ENCODE data around the gene RHAG. TPM values are rescaled to one million over a fixed set of nuclear protein-coding genes. Genes with fewer than 3 reads are reported as not detected.
"Not testable (repeated sequence)": the region's sequence is repeated elsewhere in the genome, so short reads cannot be mapped to it uniquely, and the experiment has no call there.

RHAG gene
- not detected in 2 replicates for total RNA-seq

- DNase-seq (ENCODE audit: low read depth), result no peak
Observed at GRCh38 chr6:49636713-49637349, at the start of gene RHAG. RHAG (minus strand) TSS chr6:49636839; CDS start chr6:49636812, 27 bp downstream.

- peak; percentile 75 for DNase-seq (ENCODE audit: low read depth)
Observed at GRCh38 chr6:49676671-49677281, 40.1 kb upstream of the RHAG start.

- no peak for DNase-seq (ENCODE audit: low read depth)
Observed at GRCh38 chr6:49675816-49676215, 39.2 kb upstream of the RHAG start.

- peak; percentile 69 for DNase-seq (ENCODE audit: low read depth)
Observed at GRCh38 chr6:49668083-49668511, 31.5 kb upstream of the RHAG start.

GRCh38 chr6:49666930-49667757, 30.5 kb upstream of the RHAG start:
- no peak for DNase-seq (ENCODE audit: low read depth)

GRCh38 chr6:49666480-49666879, 29.8 kb upstream of the RHAG start:
- DNase-seq (ENCODE audit: low read depth), result no peak

GRCh38 chr6:49664817-49665216, 28.2 kb upstream of the RHAG start:
- no peak for DNase-seq (ENCODE audit: low read depth)

GRCh38 chr6:49664054-49664453, 27.4 kb upstream of the RHAG start:
- not testable (repeated sequence) for DNase-seq (ENCODE audit: low read depth)

GRCh38 chr6:49662892-49663261, 26.2 kb upstream of the RHAG start:
- DNase-seq (ENCODE audit: low read depth), result no peak

GRCh38 chr6:49662231-49662891, 25.7 kb upstream of the RHAG start:
- DNase-seq (ENCODE audit: low read depth), result no peak

GRCh38 chr6:49653942-49654341, 17.3 kb upstream of the RHAG start:
- no peak for DNase-seq (ENCODE audit: low read depth)

- no peak for DNase-seq (ENCODE audit: low read depth)
Observed at GRCh38 chr6:49653438-49653837, 16.8 kb upstream of the RHAG start.

GRCh38 chr6:49651239-49651638, 14.6 kb upstream of the RHAG start:
- no peak for DNase-seq (ENCODE audit: low read depth)

GRCh38 chr6:49649988-49650387, 13.3 kb upstream of the RHAG start:
- DNase-seq (ENCODE audit: low read depth), result no peak

GRCh38 chr6:49648036-49648435, 11.4 kb upstream of the RHAG start:
- DNase-seq (ENCODE audit: low read depth), result no peak

- DNase-seq (ENCODE audit: low read depth), result no peak
Observed at GRCh38 chr6:49647476-49647875, 10.8 kb upstream of the RHAG start.

GRCh38 chr6:49646942-49647341, 10.3 kb upstream of the RHAG start:
- DNase-seq (ENCODE audit: low read depth), result no peak

- DNase-seq (ENCODE audit: low read depth), result no peak
Observed at GRCh38 chr6:49646130-49646824, 9.6 kb upstream of the RHAG start.

- no peak for DNase-seq (ENCODE audit: low read depth)
Observed at GRCh38 chr6:49645139-49645538, 8.5 kb upstream of the RHAG start.

GRCh38 chr6:49639177-49639817, 2.7 kb upstream of the RHAG start:
- no peak for DNase-seq (ENCODE audit: low read depth)

GRCh38 chr6:49637350-49637731, 702 bp upstream of the RHAG start:
- no peak for DNase-seq (ENCODE audit: low read depth)
